GM21367 (cell line): ENCODE measurements around the gene SORD.
"Not testable (repeated sequence)": the region's sequence is repeated elsewhere in the genome, so short reads cannot be mapped to it uniquely, and the experiment has no call there.

ENCODE experiments used
- ATAC-seq: cut with Tn5 transposase; IDR thresholded peaks from one replicate; pipeline ENCODE4 v1.9.1; 2021; ENCODE audit not compliant: unreplicated experiment

Gene SORD

GRCh38 chr15:45022871-45023658 is at the start of gene SORD:
SORD (plus strand) TSS chr15:45023195; CDS start chr15:45023284, 89 bp downstream.
- ATAC-seq: peak; percentile 96

- ATAC-seq: not testable (repeated sequence)
Measured at GRCh38 chr15:44976183-44976582, 46.8 kb upstream of the SORD start.

- not testable (repeated sequence) for ATAC-seq
Measured at GRCh38 chr15:44977781-44978180, 45.2 kb upstream of the SORD start.

- not testable (repeated sequence) for ATAC-seq
Measured at GRCh38 chr15:44979617-44980339, 43.2 kb upstream of the SORD start.

- not testable (repeated sequence) for ATAC-seq
Measured at GRCh38 chr15:44984144-44984543, 38.9 kb upstream of the SORD start.

GRCh38 chr15:44986346-44987055 is 36.5 kb upstream of the SORD start:
- not testable (repeated sequence) for ATAC-seq

GRCh38 chr15:44987711-44988110 is 35.3 kb upstream of the SORD start:
- not testable (repeated sequence) for ATAC-seq

GRCh38 chr15:44988184-44988869 is 34.7 kb upstream of the SORD start:
- ATAC-seq: not testable (repeated sequence)

GRCh38 chr15:44988870-44989219 is 34.1 kb upstream of the SORD start:
- not testable (repeated sequence) for ATAC-seq

- ATAC-seq: not testable (repeated sequence)
Measured at GRCh38 chr15:44997632-44998031, 25.4 kb upstream of the SORD start.

- ATAC-seq: no peak
Measured at GRCh38 chr15:44999105-44999504, 23.9 kb upstream of the SORD start.

GRCh38 chr15:45001180-45001579 is 21.8 kb upstream of the SORD start:
- not testable (repeated sequence) for ATAC-seq

- ATAC-seq: not testable (repeated sequence)
Measured at GRCh38 chr15:45003731-45004410, 19.1 kb upstream of the SORD start.

GRCh38 chr15:45004590-45005175 is 18.3 kb upstream of the SORD start:
- ATAC-seq: not testable (repeated sequence)

GRCh38 chr15:45009046-45009445 is 13.9 kb upstream of the SORD start:
- ATAC-seq: no peak

- ATAC-seq: not testable (repeated sequence)
Measured at GRCh38 chr15:45015114-45015513, 7.9 kb upstream of the SORD start.

- not testable (repeated sequence) for ATAC-seq
Measured at GRCh38 chr15:45020222-45020900, 2.6 kb upstream of the SORD start.

- ATAC-seq: not testable (repeated sequence)
Measured at GRCh38 chr15:45020901-45021259, 2.1 kb upstream of the SORD start.

- no peak for ATAC-seq
Measured at GRCh38 chr15:45021348-45021747, 1.6 kb upstream of the SORD start.
